ENCODE results near the gene NCAPD2. TPM values are rescaled to one million over a fixed set of nuclear protein-coding genes. Genes with fewer than 3 reads are reported as not detected.

The NCAPD2 gene
- total and polyA plus RNA-seq, 7 donors = 3.9 to 13.4 (median 10.1) TPM

DNA sequence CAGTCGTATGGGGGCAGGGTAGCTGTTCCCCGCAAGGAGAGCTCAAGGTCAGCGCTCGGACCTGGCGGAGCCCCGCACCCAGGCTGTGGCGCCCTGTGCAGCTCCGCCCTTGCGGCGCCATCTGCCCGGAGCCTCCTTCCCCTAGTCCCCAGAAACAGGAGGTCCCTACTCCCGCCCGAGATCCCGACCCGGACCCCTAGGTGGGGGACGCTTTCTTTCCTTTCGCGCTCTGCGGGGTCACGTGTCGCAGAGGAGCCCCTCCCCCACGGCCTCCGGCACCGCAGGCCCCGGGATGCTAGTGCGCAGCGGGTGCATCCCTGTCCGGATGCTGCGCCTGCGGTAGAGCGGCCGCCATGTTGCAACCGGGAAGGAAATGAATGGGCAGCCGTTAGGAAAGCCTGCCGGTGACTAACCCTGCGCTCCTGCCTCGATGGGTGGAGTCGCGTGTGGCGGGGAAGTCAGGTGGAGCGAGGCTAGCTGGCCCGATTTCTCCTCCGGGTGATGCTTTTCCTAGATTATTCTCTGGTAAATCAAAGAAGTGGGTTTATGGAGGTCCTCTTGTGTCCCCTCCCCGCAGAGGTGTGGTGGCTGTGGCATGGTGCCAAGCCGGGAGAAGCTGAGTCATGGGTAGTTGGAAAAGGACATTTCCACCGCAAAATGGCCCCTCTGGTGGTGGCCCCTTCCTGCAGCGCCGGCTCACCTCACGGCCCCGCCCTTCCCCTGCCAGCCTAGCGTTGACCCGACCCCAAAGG is 41.2 kb downstream of the NCAPD2 start:
- peak overlapping the region; percentile 97 for H3K27ac ChIP-seq
- DNase-seq = peak; percentile 85 to 90
- H3K4me1 ChIP-seq = peaks cover 54% of the 10 kb centered on the region
- ATAC-seq = peak; percentile 14 to 61 (median 34)
- 0% methylated on average over 40 to 52 of the region's 52 CpGs for WGBS, 3 donors
- intact Hi-C loops (cut with DNase I) = loop anchor here (2.0 to 5.0 kb wide), 5 partner anchors 16 to 198 kb away; partner anchors contain the start of genes MRPL51 (in 1 of the 2), NCAPD2 (in 1 of the 2) and TNFRSF1A (in 1 of the 2)
- no peaks in the 10 kb centered on the region for H3K27me3 ChIP-seq (ENCODE audit: insufficient read depth in 3 of 3, low read length in 2 of 3)
- TF ChIP-seq CTCF (IDR thresholded peaks at IDR 0.05) = no peak
- peak overlapping the region; percentile 86 for H3K4me3 ChIP-seq
- H3K9me3 ChIP-seq = no peaks in the 10 kb centered on the region
- peaks cover 0 to 64% of the 10 kb centered on the region in 2 donors for H3K36me3 ChIP-seq (ENCODE audit: insufficient read depth in 1 of 2, low read depth in 1 of 2)

GRCh38 chr12:6535697-6535946 is 41.7 kb downstream of the NCAPD2 start:
- peak; percentile 0 to 8 (median 2) for ATAC-seq
- DNase-seq = no peak
- intact Hi-C loops (cut with DNase I) = loop anchor here (2.0 to 5.0 kb wide), 4 partner anchors 15 to 198 kb away; partner anchors contain the start of gene TNFRSF1A (in 1 of the 2)
- Histone ChIP-seq H3K36me3 (ENCODE audit: insufficient read depth in 1 of 2, low read depth in 1 of 2) (peaks cover 0 to 61% of the 10 kb centered on the region in 2 donors), H3K4me1 (peaks cover 57% of the 10 kb centered on the region), H3K9me3 (no peaks in the 10 kb centered on the region), H3K4me3 (peak overlapping the region; percentile 86), H3K27ac (peak overlapping the region; percentile 97), H3K27me3 (ENCODE audit: insufficient read depth in 3 of 3, low read length in 2 of 3) (no peaks in the 10 kb centered on the region)
- 0 to 4% (median 0%) methylated on average over 4 to 6 of the region's 6 CpGs for WGBS, 3 donors
- no peak for TF ChIP-seq CTCF (IDR thresholded peaks at IDR 0.05)

- Histone ChIP-seq H3K36me3 (ENCODE audit: insufficient read depth in 1 of 2, low read depth in 1 of 2) (peaks cover 0 to 55% of the 10 kb centered on the region in 2 donors), H3K4me1 (peaks cover 63% of the 10 kb centered on the region), H3K4me3 (peak overlapping the region; percentile 86), H3K27ac (peak overlapping the region; percentile 97), H3K27me3 (ENCODE audit: insufficient read depth in 3 of 3, low read length in 2 of 3) (no peaks in the 10 kb centered on the region), H3K9me3 (no peaks in the 10 kb centered on the region)
- intact Hi-C loops (cut with DNase I) = loop anchor here (2.0 to 5.0 kb wide), 5 partner anchors 15 to 199 kb away; partner anchors contain the start of gene TNFRSF1A (in 1 of the 2)
- no peak for TF ChIP-seq CTCF (IDR thresholded peaks at IDR 0.05)
- 22 to 38% (median 27%) methylated on average over 10 of the region's 10 CpGs for WGBS, 3 donors
- DNase-seq = no peak
- ATAC-seq = no peak
Observed at GRCh38 chr12:6535960-6536847, 42.3 kb downstream of the NCAPD2 start.

GRCh38 chr12:6536894-6537579 is 43.1 kb downstream of the NCAPD2 start:
- no peak for TF ChIP-seq CTCF (IDR thresholded peaks at IDR 0.05)
- Histone ChIP-seq H3K27ac (peak overlapping the region; percentile 97), H3K36me3 (ENCODE audit: insufficient read depth in 1 of 2, low read depth in 1 of 2) (peaks cover 0 to 51% of the 10 kb centered on the region in 2 donors), H3K4me3 (peak overlapping the region; percentile 86), H3K4me1 (peaks cover 63% of the 10 kb centered on the region), H3K9me3 (no peaks in the 10 kb centered on the region), H3K27me3 (ENCODE audit: insufficient read depth in 3 of 3, low read length in 2 of 3) (no peaks in the 10 kb centered on the region)
- DNase-seq (no peak), ATAC-seq (no peak)
- WGBS, 3 donors = 43 to 69% (median 45%) methylated on average over 19 of the region's 19 CpGs
- intact Hi-C loops (cut with DNase I) = loop anchor here (2.0 to 5.0 kb wide), 4 partner anchors 114 to 200 kb away; partner anchors contain the start of gene TNFRSF1A (in 1 of the 2)

Measured in psoas muscle (tissue), 8 donors.